Gastrocnemius medialis (tissue), 4 donors: ENCODE measurements around the gene AEBP1. TPM values are rescaled to one million over a fixed set of nuclear protein-coding genes. Genes with fewer than 3 reads are reported as not detected.

Source experiments
- ATAC-seq, 2 donors: fragments of 150-250 bp; one replicate each; pipeline ENCODE4 v1.9.1; 2016
- DNase-seq, 2 donors: peaks; one replicate each; pipeline ENCODE4 v3.0.0-alpha.2; 2019
- H3K27ac ChIP-seq, 4 donors: fragments of 200-600 bp; sonication (generic); 1 replicate in 1 of 4; 2 replicates in 3 of 4; pipeline ENCODE4 v1.5.1; 2016 to 2018; ENCODE audit warnings: mild to moderate bottlenecking in 2 of 4, moderate library complexity in 1 of 4
- H3K27me3 ChIP-seq, 3 donors: fragments of 200-600 bp; sonication (generic) in 2 of 3; 1 replicate in 1 of 3; 2 replicates in 2 of 3; pipeline versions ENCODE4 v1.5.1 to v1.6.0; 2016 to 2019; ENCODE audit warnings: mild to moderate bottlenecking in 1 of 3, moderate library complexity in 1 of 3
- H3K36me3 ChIP-seq, 2 donors: fragments of 200-600 bp; sonication (generic) in 1 of 2; one replicate each; pipeline ENCODE4 v1.5.1; 2017 to 2018
- H3K4me1 ChIP-seq, 2 donors: fragments of 200-600 bp; sonication (generic) in 1 of 2; one replicate each; pipeline ENCODE4 v1.5.1; 2016 to 2017; ENCODE audit warnings: mild to moderate bottlenecking in 2 of 2
- H3K4me3 ChIP-seq, 4 donors: fragments of 200-600 bp; sonication (generic) in 3 of 4; 1 replicate in 1 of 4; 2 replicates in 3 of 4; pipeline ENCODE4 v1.5.1; 2016 to 2019; ENCODE audit warnings: mild to moderate bottlenecking in 2 of 4
- H3K9me3 ChIP-seq, 3 donors: fragments of 200-600 bp; sonication (generic) in 2 of 3; 1 replicate in 1 of 3; 2 replicates in 2 of 3; pipeline ENCODE4 v1.5.1; 2016 to 2019
- POLR2A ChIP-seq, 2 donors: fragments of 450-650 bp; IDR thresholded peaks; one replicate each; pipeline ENCODE4 v1.6.1; 2017; ENCODE audit warnings: antibody characterized with exemption in 2 of 2, mild to moderate bottlenecking in 2 of 2, moderate library complexity in 2 of 2
- in situ Hi-C, 4 donors: fragments of 200-750 bp; cut with MboI; loops; one replicate each; pipeline versions ENCODE4 v1.15.0 to v1.8.0; 2017; ENCODE audit warnings: low sequenced_read_pairs in 4 of 4
- intact Hi-C: fragments of 100-400 bp; cut with DNase I; formaldehyde crosslinking; loops from one replicate; pipeline ENCODE4 v1.15.1; 2023; ENCODE audit warnings: low total_unique reads
- total RNA-seq, 4 donors: library from RNA; depleted of rRNA; stranded (reverse); fragments of >200 nt; gene quantifications; one replicate each; pipeline versions ENCODE4 v1.1.0 to v1.2.3, GENCODE V29; 2016
- TF ChIP-seq, protein P1 (sequence below), 5 experiments: fragments of 450-650 bp in 3 of 5; fragments of 200-600 bp in 2 of 5; sonication (generic) in 2 of 5; IDR thresholded peaks in 4 of 5; conservative IDR thresholded peaks in 1 of 5; 1 replicate in 4 of 5; 2 replicates in 1 of 5; pipeline ENCODE4 v1.5.1; 2016 to 2019; ENCODE audit warnings: antibody characterized with exemption in 5 of 5, mild to moderate bottlenecking in 3 of 5, moderate library complexity in 3 of 5

Gene AEBP1
- total RNA-seq, 4 donors from 2014 or later, result 5.8 to 23.6 (median 15.9) TPM

DNA sequence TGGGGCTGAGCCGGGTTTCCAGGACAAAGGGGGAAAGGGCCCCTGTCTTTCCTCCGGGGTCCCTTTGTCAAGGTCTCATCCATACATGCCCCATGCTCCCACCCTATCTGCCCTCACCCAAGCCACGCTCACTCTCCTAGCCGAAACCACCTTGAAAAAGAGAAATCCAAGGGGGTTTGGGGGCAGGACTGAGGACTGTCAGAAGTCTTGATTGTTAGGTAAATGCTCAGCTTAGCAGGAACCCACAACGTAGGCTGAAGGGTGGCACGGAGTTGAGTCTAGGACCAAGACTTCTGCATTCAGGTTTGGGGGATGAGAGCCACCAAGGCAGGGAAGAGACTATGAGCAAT lies 38.1 kb upstream of the AEBP1 start:
- Histone ChIP-seq H3K36me3 (peaks cover 0 to 2% of the 10 kb centered on the region in 2 donors), H3K27me3 (no peaks in the 10 kb centered on the region), H3K9me3 (no peaks in the 10 kb centered on the region), H3K27ac (peak overlapping the region; percentile 85 to 95 (median 90)), H3K4me1 (peaks cover 54 to 70% of the 10 kb centered on the region in 2 donors), H3K4me3 (no peak overlapping the region)
- ATAC-seq (no peak), DNase-seq (no peak)
- intact Hi-C loops, result loop anchor here (5.0 kb wide), 2 partner anchors 256 to 516 kb away; partner anchors contain the start of gene TMED4
- in situ Hi-C loops, result no loop called here
- TF ChIP-seq, protein P1, sequence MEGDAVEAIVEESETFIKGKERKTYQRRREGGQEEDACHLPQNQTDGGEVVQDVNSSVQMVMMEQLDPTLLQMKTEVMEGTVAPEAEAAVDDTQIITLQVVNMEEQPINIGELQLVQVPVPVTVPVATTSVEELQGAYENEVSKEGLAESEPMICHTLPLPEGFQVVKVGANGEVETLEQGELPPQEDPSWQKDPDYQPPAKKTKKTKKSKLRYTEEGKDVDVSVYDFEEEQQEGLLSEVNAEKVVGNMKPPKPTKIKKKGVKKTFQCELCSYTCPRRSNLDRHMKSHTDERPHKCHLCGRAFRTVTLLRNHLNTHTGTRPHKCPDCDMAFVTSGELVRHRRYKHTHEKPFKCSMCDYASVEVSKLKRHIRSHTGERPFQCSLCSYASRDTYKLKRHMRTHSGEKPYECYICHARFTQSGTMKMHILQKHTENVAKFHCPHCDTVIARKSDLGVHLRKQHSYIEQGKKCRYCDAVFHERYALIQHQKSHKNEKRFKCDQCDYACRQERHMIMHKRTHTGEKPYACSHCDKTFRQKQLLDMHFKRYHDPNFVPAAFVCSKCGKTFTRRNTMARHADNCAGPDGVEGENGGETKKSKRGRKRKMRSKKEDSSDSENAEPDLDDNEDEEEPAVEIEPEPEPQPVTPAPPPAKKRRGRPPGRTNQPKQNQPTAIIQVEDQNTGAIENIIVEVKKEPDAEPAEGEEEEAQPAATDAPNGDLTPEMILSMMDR (IDR thresholded peaks at IDR 0.05 in 4 of 5, conservative IDR thresholded peaks at IDR 0.05 in 1 of 5), result no peak
- TF ChIP-seq POLR2A (IDR thresholded peaks at IDR 0.05), result no peak

DNA sequence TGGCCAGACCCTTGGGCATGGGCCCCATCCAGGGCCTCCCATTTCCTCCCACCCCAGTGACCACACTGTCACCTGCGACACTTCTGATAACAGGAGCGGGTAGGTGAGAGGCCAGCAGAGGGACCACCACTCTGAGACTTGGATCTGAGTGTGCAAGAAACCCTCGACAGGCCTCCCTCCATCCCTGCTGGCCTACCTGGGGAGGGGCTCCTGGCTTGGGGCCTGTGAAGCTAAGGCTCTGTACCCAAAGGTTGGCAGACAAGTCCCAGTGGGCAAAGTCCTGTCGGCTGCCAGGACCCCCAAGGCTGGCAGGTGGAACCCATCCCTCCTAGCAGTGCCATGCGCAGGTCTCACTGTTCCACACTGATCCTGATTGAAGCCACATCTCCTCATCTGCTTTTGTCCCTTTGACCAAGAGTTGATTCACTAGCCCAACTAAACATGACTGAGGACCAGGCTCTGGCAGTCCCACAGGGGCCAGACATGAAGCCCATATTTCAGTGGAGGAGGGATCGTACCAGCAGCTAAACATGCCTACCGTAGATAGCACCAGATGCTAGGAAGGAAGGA lies 37.6 kb upstream of the AEBP1 start:
- H3K36me3 ChIP-seq, result no peaks in the 10 kb centered on the region
- peaks cover 56 to 72% of the 10 kb centered on the region in 2 donors for H3K4me1 ChIP-seq
- H3K27ac ChIP-seq, result peak overlapping the region; percentile 85 to 95 (median 90)
- intact Hi-C loops (loop anchor here (5.0 kb wide), 2 partner anchors 256 to 516 kb away; partner anchors contain the start of gene TMED4), in situ Hi-C loops (no loop called here)
- ATAC-seq, result no peak
- H3K9me3 ChIP-seq, result no peaks in the 10 kb centered on the region
- TF ChIP-seq, protein P1 (IDR thresholded peaks at IDR 0.05 in 4 of 5, conservative IDR thresholded peaks at IDR 0.05 in 1 of 5), result no peak
- no peak for TF ChIP-seq POLR2A (IDR thresholded peaks at IDR 0.05)
- no peak overlapping the region for H3K4me3 ChIP-seq
- no peaks in the 10 kb centered on the region for H3K27me3 ChIP-seq
- DNase-seq, result peak in 1 of 2 donors; percentile 25

GRCh38 chr7:44067064-44067951 lies 36.8 kb upstream of the AEBP1 start:
- intact Hi-C loops (loop anchor here (5.0 kb wide), 2 partner anchors 255 to 515 kb away; partner anchors contain the start of gene TMED4), in situ Hi-C loops (no loop called here)
- TF ChIP-seq, protein P1 (IDR thresholded peaks at IDR 0.05 in 4 of 5, conservative IDR thresholded peaks at IDR 0.05 in 1 of 5), result no peak
- TF ChIP-seq POLR2A (IDR thresholded peaks at IDR 0.05), result no peak
- peak overlapping the region; percentile 85 to 95 (median 90) for H3K27ac ChIP-seq
- H3K27me3 ChIP-seq, result no peaks in the 10 kb centered on the region
- no peak for ATAC-seq
- no peaks in the 10 kb centered on the region for H3K36me3 ChIP-seq
- no peaks in the 10 kb centered on the region for H3K9me3 ChIP-seq
- H3K4me3 ChIP-seq, result no peak overlapping the region
- peaks cover 60 to 73% of the 10 kb centered on the region in 2 donors for H3K4me1 ChIP-seq
- peak in 1 of 2 donors; percentile 20 for DNase-seq

DNA sequence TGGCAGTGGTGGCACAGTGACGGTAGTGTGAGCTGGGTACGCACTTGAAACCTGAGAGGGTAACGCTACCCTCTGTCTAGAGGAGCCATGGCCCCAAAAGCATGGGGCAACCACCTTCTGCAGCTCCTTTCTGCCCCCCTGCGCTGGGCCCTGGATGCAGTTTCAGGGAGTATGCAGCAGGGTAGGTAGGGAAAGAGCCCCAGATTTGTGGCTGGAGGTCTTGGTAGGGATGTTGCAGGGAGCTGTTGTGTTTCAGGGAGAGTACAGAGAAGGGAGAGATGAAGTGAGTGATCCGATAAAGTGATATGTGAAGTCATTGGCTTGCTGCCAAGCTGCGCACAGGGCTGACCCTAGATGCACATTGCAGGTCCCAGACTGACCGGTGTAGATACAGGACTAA lies 36.1 kb upstream of the AEBP1 start:
- DNase-seq (peak in 1 of 2 donors; percentile 59), ATAC-seq (peak; percentile 17 to 20)
- intact Hi-C loops (loop anchor here (5.0 kb wide), 2 partner anchors 254 to 514 kb away; partner anchors contain the start of gene TMED4), in situ Hi-C loops (no loop called here)
- Histone ChIP-seq H3K4me3 (no peak overlapping the region), H3K36me3 (no peaks in the 10 kb centered on the region), H3K27ac (peak overlapping the region in 3 of 4 donors; percentile 88 to 95 (median 93)), H3K9me3 (no peaks in the 10 kb centered on the region), H3K27me3 (no peaks in the 10 kb centered on the region), H3K4me1 (peaks cover 60 to 73% of the 10 kb centered on the region in 2 donors)
- TF ChIP-seq, protein P1 (IDR thresholded peaks at IDR 0.05 in 4 of 5, conservative IDR thresholded peaks at IDR 0.05 in 1 of 5), result no peak
- TF ChIP-seq POLR2A (IDR thresholded peaks at IDR 0.05), result no peak
